Nucleus accumbens (tissue), 56 donors: Measurements from ENCODE around the gene CELSR3.

Experiments used
- DNase-seq, 56 donors: peaks; one replicate each; lab custom pipeline; 2025; lab: John Stamatoyannopoulos, UW

CELSR3 gene

GRCh38 chr3:48609088-48610005 lies 53.3 kb downstream of the CELSR3 start, which contains the start of gene UQCRC1:
TSS of gene UQCRC1 (minus strand) at chr3:48609646. CDS start at chr3:48609620, 26 bp downstream.
- peak in 55 of 56 donors; percentile 15 to 93 (median 84) for DNase-seq

- no peak for DNase-seq
Measured at GRCh38 chr3:48607519-48607918, 55.2 kb downstream of the CELSR3 start.

GRCh38 chr3:48601622-48601994 lies 61.1 kb downstream of the CELSR3 start:
- DNase-seq: no peak

GRCh38 chr3:48600711-48601621 lies 61.7 kb downstream of the CELSR3 start:
- DNase-seq: no peak

- no peak for DNase-seq
Measured at GRCh38 chr3:48599509-48600285, 63.0 kb downstream of the CELSR3 start.

- no peak for DNase-seq
Measured at GRCh38 chr3:48599077-48599501, 63.6 kb downstream of the CELSR3 start.

GRCh38 chr3:48598323-48599076 lies 64.2 kb downstream of the CELSR3 start:
- DNase-seq: no peak

- no peak for DNase-seq
Measured at GRCh38 chr3:48597408-48597800, 65.3 kb downstream of the CELSR3 start.

GRCh38 chr3:48596676-48597407 lies 65.8 kb downstream of the CELSR3 start:
- no peak for DNase-seq

- DNase-seq: no peak
Measured at GRCh38 chr3:48596157-48596556, 66.5 kb downstream of the CELSR3 start.

- DNase-seq: peak in 4 of 56 donors; percentile 13 to 75 (median 42)
Measured at GRCh38 chr3:48595526-48596121, 67.1 kb downstream of the CELSR3 start.

GRCh38 chr3:48595075-48595525 lies 67.6 kb downstream of the CELSR3 start, which contains the start of gene COL7A1:
TSS of gene COL7A1 (minus strand) at chr3:48595329. CDS start at chr3:48595159, 170 bp downstream.
- peak in 1 of 56 donors; percentile 59 for DNase-seq

GRCh38 chr3:48594417-48595049 lies 68.2 kb downstream of the CELSR3 start:
- DNase-seq: peak in 1 of 56 donors; percentile 45

GRCh38 chr3:48593337-48593736 lies 69.3 kb downstream of the CELSR3 start:
- DNase-seq: no peak

GRCh38 chr3:48592519-48593087 lies 70.1 kb downstream of the CELSR3 start:
- no peak for DNase-seq

- DNase-seq: no peak
Measured at GRCh38 chr3:48591886-48592518, 70.7 kb downstream of the CELSR3 start.

- no peak for DNase-seq
Measured at GRCh38 chr3:48591436-48591835, 71.2 kb downstream of the CELSR3 start.
